ENCODE data around the gene UBXN10. TPM values are rescaled to one million over a fixed set of nuclear protein-coding genes. Genes with fewer than 3 reads are reported as not detected.

Gene UBXN10
- total RNA-seq, 6 experiments from 2014 or later: not detected

- Mint-ChIP-seq H3K4me3 (no peak overlapping the region), H3K4me1 (ENCODE audit: low read depth) (no peaks in the 10 kb centered on the region), H3K27me3 (ENCODE audit: insufficient read depth) (peaks cover 16% of the 10 kb centered on the region)
Observed at GRCh38 chr1:20237646-20238045, 51.8 kb downstream of the UBXN10 start.

GRCh38 chr1:20240012-20240411, 54.1 kb downstream of the UBXN10 start:
- TF ChIP-seq CTCF (IDR thresholded peaks at IDR 0.05): no peak
- no peak overlapping the region for H3K4me3 Mint-ChIP-seq
- peaks cover 12% of the 10 kb centered on the region for H3K27me3 Mint-ChIP-seq (ENCODE audit: insufficient read depth)
- no peak overlapping the region for H3K27ac Mint-ChIP-seq
- no peak for DNase-seq
- H3K36me3 Mint-ChIP-seq (ENCODE audit: low read depth): no peaks in the 10 kb centered on the region
- no peaks in the 10 kb centered on the region for H3K9me3 Mint-ChIP-seq
- no peaks in the 10 kb centered on the region for H3K4me1 Mint-ChIP-seq (ENCODE audit: low read depth)

More at GRCh38 chr1:20237646-20238045, 51.8 kb downstream of the UBXN10 start:
- TF ChIP-seq CTCF (IDR thresholded peaks at IDR 0.05): no peak
- no peak for DNase-seq
- Mint-ChIP-seq H3K9me3 (no peaks in the 10 kb centered on the region), H3K27ac (no peak overlapping the region), H3K36me3 (ENCODE audit: low read depth) (no peaks in the 10 kb centered on the region)

- no peak for TF ChIP-seq CTCF (IDR thresholded peaks at IDR 0.05)
- H3K27ac Mint-ChIP-seq: no peak overlapping the region
- no peaks in the 10 kb centered on the region for H3K4me1 Mint-ChIP-seq (ENCODE audit: low read depth)
- peaks cover 11% of the 10 kb centered on the region for H3K27me3 Mint-ChIP-seq (ENCODE audit: insufficient read depth)
- no peaks in the 10 kb centered on the region for H3K36me3 Mint-ChIP-seq (ENCODE audit: low read depth)
- no peak for DNase-seq
- no peaks in the 10 kb centered on the region for H3K9me3 Mint-ChIP-seq
- H3K4me3 Mint-ChIP-seq: no peak overlapping the region
Observed at GRCh38 chr1:20242890-20243479, 57.1 kb downstream of the UBXN10 start.

Other genes starting within 250 kb of the UBXN10 start
- not detected for gene PLA2G2A, start 206.5 kb upstream of the UBXN10 start, total RNA-seq (2021; fragmentation: NEBNext Ultra II Directional; extraction: Animal tissue kit (Norgen Biotek cat#: 25700))
- not detected for gene PLA2G5, start 115.9 kb upstream of the UBXN10 start, total RNA-seq (2021; fragmentation: NEBNext Ultra II Directional; extraction: Animal tissue kit (Norgen Biotek cat#: 25700))
- gene PLA2G2D, start 66.6 kb upstream of the UBXN10 start, total RNA-seq (2021; fragmentation: NEBNext Ultra II Directional; extraction: Animal tissue kit (Norgen Biotek cat#: 25700)): not detected
- not detected for gene PLA2G2F, start 46.8 kb upstream of the UBXN10 start, total RNA-seq (2021; fragmentation: NEBNext Ultra II Directional; extraction: Animal tissue kit (Norgen Biotek cat#: 25700))
- not detected for gene PLA2G2C, start 422 bp downstream of the UBXN10 start, total RNA-seq (2021; fragmentation: NEBNext Ultra II Directional; extraction: Animal tissue kit (Norgen Biotek cat#: 25700))
- not detected for gene VWA5B1, start 104.8 kb downstream of the UBXN10 start, total RNA-seq (2021; fragmentation: NEBNext Ultra II Directional; extraction: Animal tissue kit (Norgen Biotek cat#: 25700))

Data from HFFc6 (cell line).